GM23248 (cell line): ENCODE data around the gene DET1. TPM values are rescaled to one million over a fixed set of nuclear protein-coding genes. Genes with fewer than 3 reads are reported as not detected.

Experiments
- DNase-seq: peaks from one replicate; pipeline ENCODE4 v3.0.0-alpha.2; 2015
- H2AFZ ChIP-seq: fragments of 200-600 bp; sonication (generic); 2 replicates; pipeline ENCODE4 v1.6.1; 2016; ENCODE audit warnings: antibody characterized with exemption
- H3F3A ChIP-seq: fragments of 200-600 bp; sonication (generic); 2 replicates; pipeline ENCODE4 v1.6.1; 2016; ENCODE audit warnings: mild to moderate bottlenecking, antibody characterized with exemption, mixed run types; ENCODE audit not compliant: insufficient read depth
- H3K27ac ChIP-seq: fragments of 200-600 bp; sonication (generic); 2 replicates; pipeline ENCODE4 v1.5.1; 2016; ENCODE audit warnings: mild to moderate bottlenecking
- H3K27me3 ChIP-seq: fragments of 200-600 bp; sonication (generic); replicated peaks from 2 replicates; pipeline ENCODE4 v1.6.1; 2016; ENCODE audit warnings: mild to moderate bottlenecking; ENCODE audit not compliant: insufficient read depth
- H3K36me3 ChIP-seq: fragments of 200-600 bp; sonication (generic); 2 replicates; pipeline ENCODE4 v1.6.1; 2016; ENCODE audit warnings: low read depth, mild to moderate bottlenecking
- H3K4me1 ChIP-seq: fragments of 200-600 bp; sonication (generic); 2 replicates; pipeline ENCODE4 v1.6.1; 2016; ENCODE audit warnings: mild to moderate bottlenecking; ENCODE audit not compliant: insufficient read depth
- H3K4me2 ChIP-seq: fragments of 200-600 bp; sonication (generic); one replicate; pipeline ENCODE4 v1.6.1; 2016; ENCODE audit warnings: mild to moderate bottlenecking; ENCODE audit not compliant: unreplicated experiment
- H3K4me3 ChIP-seq: fragments of 200-600 bp; sonication (generic); 2 replicates; pipeline ENCODE4 v1.5.1; 2016; ENCODE audit warnings: mild to moderate bottlenecking
- H3K79me2 ChIP-seq: fragments of 200-600 bp; sonication (generic); 2 replicates; pipeline ENCODE4 v1.6.1; 2016; ENCODE audit warnings: mild to moderate bottlenecking; ENCODE audit not compliant: insufficient read depth
- H3K9ac ChIP-seq: fragments of 200-600 bp; sonication (generic); 2 replicates; pipeline ENCODE4 v1.6.1; 2016; ENCODE audit warnings: mild to moderate bottlenecking
- H3K9me2 ChIP-seq: fragments of 200-600 bp; sonication (generic); 2 replicates; pipeline ENCODE4 v1.6.1; 2016; ENCODE audit warnings: mixed run types, mild to moderate bottlenecking, moderate library complexity; ENCODE audit not compliant: insufficient read depth
- H3K9me3 ChIP-seq: fragments of 200-600 bp; sonication (generic); one replicate; pipeline ENCODE4 v1.6.1; 2017; ENCODE audit warnings: low read depth
- H4K20me1 ChIP-seq: fragments of 200-600 bp; sonication (generic); 2 replicates; pipeline ENCODE4 v1.6.0; 2016; ENCODE audit not compliant: insufficient read depth
- EZH2 ChIP-seq: fragments of 200-600 bp; sonication (generic); IDR thresholded peaks from 2 replicates; pipeline ENCODE4 v1.6.1; 2018; ENCODE audit warnings: antibody characterized with exemption, mild to moderate bottlenecking; ENCODE audit not compliant: insufficient read depth, poor library complexity, severe bottlenecking
- EZH2phosphoT487 ChIP-seq: fragments of 200-600 bp; sonication (generic); IDR thresholded peaks from 2 replicates; pipeline ENCODE4 v1.6.1; 2018; ENCODE audit warnings: antibody characterized with exemption, moderate library complexity, mild to moderate bottlenecking, low read depth; ENCODE audit not compliant: insufficient read depth
- WGBS, 2 experiments: methylation state at CpG; one replicate each; pipeline ENCODE4 v1.1.6; 2015 to 2017; ENCODE audit warnings: low lambda C conversion rate in 2 of 2, low coverage in 1 of 2; ENCODE audit errors: missing lambda C conversion rate in 2 of 2; 5-methylcytosine and 5-hydroxymethylcytosine counted together
- in situ Hi-C: fragments of 300-500 bp; cut with MboI; formaldehyde crosslinking; loops from 2 replicates; pipeline ENCODE4 v1.15.0; 2020
- polyA plus RNA-seq: library from polyadenylated mRNA; unstranded; fragments of >200 nt; fragmentation: Nextera tagmentation; extraction: Ambion mirVana; gene quantifications from 2 replicates; pipeline ENCODE4 v1.2.1, GENCODE V29; 2016
- total RNA-seq: library from RNA; depleted of rRNA; stranded (reverse); fragments of >200 nt; shearing (Covaris generic); gene quantifications from 2 replicates; pipeline ENCODE4 v1.2.3, GENCODE V29; 2014

Gene DET1
- total and polyA plus RNA-seq, 2 experiments from 2014 or later, result 5.5 to 10.2 TPM

GRCh38 chr15:88491158-88491557 lies 55.3 kb downstream of the DET1 start:
- Histone ChIP-seq H3K9ac (no peak overlapping the region), H3F3A (no peaks in the 10 kb centered on the region), H3K9me2 (no peaks in the 10 kb centered on the region), H3K4me3 (no peak overlapping the region), H2AFZ (no peak overlapping the region), H3K4me1 (peaks cover 16% of the 10 kb centered on the region), H3K27me3 (no peaks in the 10 kb centered on the region), H3K9me3 (no peaks in the 10 kb centered on the region), H3K79me2 (no peaks in the 10 kb centered on the region), H4K20me1 (no peaks in the 10 kb centered on the region), H3K36me3 (no peaks in the 10 kb centered on the region), H3K4me2 (no peak overlapping the region), H3K27ac (no peak overlapping the region)
- in situ Hi-C loops, result no loop called here
- no peak for DNase-seq
- WGBS, 2 experiments, result 66 to 71% methylated on average over 10 of the region's 10 CpGs
- TF ChIP-seq EZH2phosphoT487 (no peak), EZH2 (no peak)

GRCh38 chr15:88490036-88490435 lies 56.4 kb downstream of the DET1 start:
- no peaks in the 10 kb centered on the region for H3K9me2 ChIP-seq
- in situ Hi-C loops, result no loop called here
- H4K20me1 ChIP-seq, result no peaks in the 10 kb centered on the region
- H3K79me2 ChIP-seq, result no peaks in the 10 kb centered on the region
- DNase-seq, result no peak
- peaks cover 16% of the 10 kb centered on the region for H3K4me1 ChIP-seq
- H3K36me3 ChIP-seq, result no peaks in the 10 kb centered on the region
- no peak overlapping the region for H2AFZ ChIP-seq
- no peak overlapping the region for H3K4me3 ChIP-seq
- no peak overlapping the region for H3K9ac ChIP-seq
- WGBS, 2 experiments, result 69 to 75% methylated on average over 3 of the region's 3 CpGs
- no peaks in the 10 kb centered on the region for H3F3A ChIP-seq
- H3K27me3 ChIP-seq, result no peaks in the 10 kb centered on the region
- no peak overlapping the region for H3K4me2 ChIP-seq
- H3K9me3 ChIP-seq, result no peaks in the 10 kb centered on the region
- no peak overlapping the region for H3K27ac ChIP-seq
- TF ChIP-seq EZH2phosphoT487 (no peak), EZH2 (no peak)

- no peak overlapping the region for H3K4me2 ChIP-seq
- no peaks in the 10 kb centered on the region for H3K36me3 ChIP-seq
- in situ Hi-C loops, result no loop called here
- H4K20me1 ChIP-seq, result no peaks in the 10 kb centered on the region
- TF ChIP-seq EZH2phosphoT487, result no peak
- TF ChIP-seq EZH2, result no peak
- 66 to 69% methylated on average over 4 of the region's 4 CpGs for WGBS, 2 experiments
- no peak overlapping the region for H3K4me3 ChIP-seq
- no peak overlapping the region for H3K27ac ChIP-seq
- DNase-seq, result no peak
- H3K79me2 ChIP-seq, result no peaks in the 10 kb centered on the region
- H3K27me3 ChIP-seq, result no peaks in the 10 kb centered on the region
- H3K4me1 ChIP-seq, result peaks cover 16% of the 10 kb centered on the region
- no peaks in the 10 kb centered on the region for H3F3A ChIP-seq
- H3K9me3 ChIP-seq, result no peaks in the 10 kb centered on the region
- H2AFZ ChIP-seq, result no peak overlapping the region
- H3K9me2 ChIP-seq, result no peaks in the 10 kb centered on the region
- no peak overlapping the region for H3K9ac ChIP-seq
These were observed 57.2 kb downstream of the DET1 start for GRCh38 chr15:88489321-88489720.

- no peaks in the 10 kb centered on the region for H3K79me2 ChIP-seq
- no peak overlapping the region for H3K4me3 ChIP-seq
- no peaks in the 10 kb centered on the region for H3F3A ChIP-seq
- TF ChIP-seq EZH2, result no peak
- TF ChIP-seq EZH2phosphoT487, result no peak
- in situ Hi-C loops, result no loop called here
- H3K4me2 ChIP-seq, result peak overlapping the region; percentile 49
- no peaks in the 10 kb centered on the region for H4K20me1 ChIP-seq
- H3K4me1 ChIP-seq, result peaks cover 16% of the 10 kb centered on the region
- no peak overlapping the region for H3K9ac ChIP-seq
- WGBS, 2 experiments, result 60 to 66% methylated on average over 11 of the region's 11 CpGs
- no peaks in the 10 kb centered on the region for H3K9me3 ChIP-seq
- peak; percentile 11 for DNase-seq
- H2AFZ ChIP-seq, result no peak overlapping the region
- H3K27me3 ChIP-seq, result no peaks in the 10 kb centered on the region
- no peaks in the 10 kb centered on the region for H3K36me3 ChIP-seq
- no peak overlapping the region for H3K27ac ChIP-seq
- H3K9me2 ChIP-seq, result no peaks in the 10 kb centered on the region
These were observed 58.5 kb downstream of the DET1 start for GRCh38 chr15:88487796-88488523.
